Panc1 (cell line): ENCODE measurements around the gene SLC25A12. TPM values are rescaled to one million over a fixed set of nuclear protein-coding genes. Genes with fewer than 3 reads are reported as not detected.

ENCODE experiments used
- ATAC-seq: fragments of 200-7000 bp; cut with Tn5 transposase; 2 replicates; pipeline ENCODE4 v1.9.1; 2020; ENCODE audit warnings: mild to moderate bottlenecking, moderate library complexity
- BruUV-seq: library from RNA; stranded (reverse); fragments of 400-500 nt; replicated peaks from 2 replicates; lab custom pipeline; 2021; lab: Mats Ljungman, UMichigan
- CTCF ChIA-PET: fragments of 300-600 bp; sonication (Branson Sonifier 250); formaldehyde crosslinking; loops from one replicate; lab custom pipeline; 2022; ENCODE audit warnings: antibody characterized with exemption; lab: Charles Lee
- POLR2A ChIA-PET: fragments of 300-600 bp; sonication (Branson Sonifier 250); formaldehyde crosslinking; loops from one replicate; lab custom pipeline; 2022; ENCODE audit warnings: antibody characterized with exemption; lab: Charles Lee
- DNase-seq: peaks from one replicate; pipeline ENCODE4 v3.0.0-alpha.2; 2010; ENCODE audit warnings: low read depth, low spot score
- H3K27ac ChIP-seq: 2 replicates; pipeline ENCODE4 v1.5.1; 2011; ENCODE audit warnings: mild to moderate bottlenecking, low read length, inconsistent platforms
- H3K27me3 ChIP-seq: fragments of 200-500 bp; sonication (Bioruptor generic); 2 replicates; pipeline ENCODE4 v1.6.0; 2014; ENCODE audit warnings: low read length, inconsistent platforms; ENCODE audit not compliant: control insufficient read depth, insufficient read depth
- H3K36me3 ChIP-seq: fragments of 200-500 bp; sonication (Bioruptor generic); 2 replicates; pipeline ENCODE4 v1.5.1; 2014; ENCODE audit warnings: inconsistent platforms, mild to moderate bottlenecking, low read length, moderate library complexity; ENCODE audit not compliant: control insufficient read depth, insufficient read depth
- H3K4me1 ChIP-seq: 2 replicates; pipeline ENCODE4 v1.5.1; 2011; ENCODE audit warnings: inconsistent platforms, mild to moderate bottlenecking, low read length, moderate library complexity; ENCODE audit not compliant: control insufficient read depth, insufficient read depth
- H3K4me3 ChIP-seq, 2 experiments: 2 replicates each; pipeline ENCODE4 v1.5.1; 2011 to 2012; ENCODE audit warnings: low read depth in 2 of 2, low read length in 2 of 2, mild to moderate bottlenecking in 2 of 2, inconsistent platforms in 1 of 2, moderate library complexity in 1 of 2
- H3K9me3 ChIP-seq: fragments of 200-500 bp; sonication (Bioruptor generic); 2 replicates; pipeline ENCODE4 v1.5.1; 2014; ENCODE audit warnings: low read depth, mild to moderate bottlenecking, inconsistent platforms, low read length, moderate library complexity; ENCODE audit not compliant: control insufficient read depth, insufficient read depth
- CTCF ChIP-seq: fragments of 450-650 bp; IDR thresholded peaks from 2 replicates; pipeline ENCODE4 v1.5.1; 2017; ENCODE audit warnings: mild to moderate bottlenecking
- POLR2AphosphoS5 ChIP-seq: IDR thresholded peaks from 2 replicates; pipeline ENCODE4 v1.6.1; 2012; ENCODE audit warnings: mild to moderate bottlenecking, low read depth, low read length, moderate library complexity
- REST ChIP-seq, 2 experiments: IDR thresholded peaks; 2 replicates each; pipeline ENCODE4 v1.6.1; 2011 to 2012; ENCODE audit warnings: low read depth in 2 of 2, control low read depth in 1 of 2, low read length in 1 of 2, mild to moderate bottlenecking in 1 of 2, moderate library complexity in 1 of 2; ENCODE audit not compliant: insufficient read depth in 1 of 2
- SIN3A ChIP-seq: IDR thresholded peaks from 2 replicates; pipeline ENCODE4 v1.6.1; 2012; ENCODE audit warnings: low read depth, mild to moderate bottlenecking, low read length, moderate library complexity, borderline replicate concordance; ENCODE audit not compliant: insufficient read depth
- TCF7L2 ChIP-seq: IDR thresholded peaks from 2 replicates; pipeline ENCODE4 v1.6.1; 2011; ENCODE audit warnings: mild to moderate bottlenecking, low read depth, low read length, inconsistent platforms
- in situ Hi-C: cut with HindIII; loops from 2 replicates; pipeline ENCODE4 v1.10.0; 2016; ENCODE audit warnings: low sequenced_read_pairs, low pct_unique_long_range_greater_than_20kb
- intact Hi-C: fragments of 100-400 bp; cut with micrococcal nuclease; formaldehyde crosslinking; loops from one replicate; pipeline ENCODE4 v1.10.0; 2022; ENCODE audit not compliant: unreplicated experiment
- total RNA-seq: library from RNA; stranded (reverse); gene quantifications from one replicate; pipeline ENCODE4 v1.2.1, GENCODE V29; 2021; ENCODE audit not compliant: unreplicated experiment

The SLC25A12 gene
- total RNA-seq, 1 experiment from 2014 or later = 17.8 TPM

- no peak overlapping the region for H3K4me3 ChIP-seq
- no TSS peak for BruUV-seq
- DNase-seq (no peak), ATAC-seq (no peak)
- ChIA-PET POLR2A (no interaction called here), CTCF (no interaction called here)
- no peaks in the 10 kb centered on the region for H3K4me1 ChIP-seq
- no peaks in the 10 kb centered on the region for H3K36me3 ChIP-seq
- no peak overlapping the region for H3K27ac ChIP-seq
- TF ChIP-seq SIN3A (no peak), POLR2AphosphoS5 (no peak), REST (IDR thresholded peaks at IDR 0.05; ENCODE audit: insufficient read depth in 1 of 2, low read depth in 2 of 2, low read length in 1 of 2) (no peak), CTCF (no peak), TCF7L2 (no peak)
- intact Hi-C loops (no loop called here), in situ Hi-C loops (no loop called here)
- H3K27me3 ChIP-seq = no peaks in the 10 kb centered on the region
- H3K9me3 ChIP-seq = no peaks in the 10 kb centered on the region
These were observed 90.3 kb downstream of the SLC25A12 start for GRCh38 chr2:171803757-171804156.

- BruUV-seq = no TSS peak
- H3K27ac ChIP-seq = no peak overlapping the region
- no peak overlapping the region for H3K4me3 ChIP-seq
- CTCF ChIA-PET = no interaction called here
- POLR2A ChIA-PET = no interaction called here
- H3K36me3 ChIP-seq = no peaks in the 10 kb centered on the region
- TF ChIP-seq POLR2AphosphoS5 = no peak
- TF ChIP-seq TCF7L2 = no peak
- no peak for TF ChIP-seq SIN3A
- no peak for TF ChIP-seq CTCF
- TF ChIP-seq REST (IDR thresholded peaks at IDR 0.05; ENCODE audit: insufficient read depth in 1 of 2, low read depth in 2 of 2, low read length in 1 of 2) = no peak
- intact Hi-C loops = no loop called here
- no peaks in the 10 kb centered on the region; the same call in 1 of the 2 replicates for H3K4me1 ChIP-seq
- ATAC-seq = no peak
- H3K9me3 ChIP-seq = no peaks in the 10 kb centered on the region
- in situ Hi-C loops = no loop called here
- no peaks in the 10 kb centered on the region for H3K27me3 ChIP-seq
- no peak for DNase-seq
These were observed 93.4 kb downstream of the SLC25A12 start for GRCh38 chr2:171800639-171801038.
